Naive thymus-derived CD8-positive, alpha-beta T cell (primary cell): Measurements from ENCODE around the gene HLA-DQA1. TPM values are rescaled to one million over a fixed set of nuclear protein-coding genes. Genes with fewer than 3 reads are reported as not detected.
"Not testable (repeated sequence)": the region's sequence is repeated elsewhere in the genome, so short reads cannot be mapped to it uniquely, and the experiment has no call there.

Source experiments
- ATAC-seq, 2 donors: fragments of 150-1000 bp; cut with Tn5 transposase in 1 of 2; sonication (Bioruptor Pico), chemical (Tn5 transposase) in 1 of 2; 1 replicate in 1 of 2; 2 replicates in 1 of 2; pipeline ENCODE4 v1.10.0; 2021; ENCODE audit warnings: mild to moderate bottlenecking in 2 of 2, moderate library complexity in 2 of 2
- POLR2A ChIA-PET: fragments of 350-600 bp; sonication (Branson Sonifier 250); formaldehyde crosslinking; loops from one replicate; lab custom pipeline; 2021; ENCODE audit warnings: antibody characterized with exemption; lab: Charles Lee
- DNase-seq, 10 donors: peaks; one replicate each; pipeline versions ENCODE4 v3.0.0 to v3.0.0-alpha.2; 2020 to 2022
- H3K27ac Mint-ChIP-seq, 10 donors: one replicate each; pipeline ENCODE4 v1.8.0; 2020 to 2022; ENCODE audit warnings: mild to moderate bottlenecking in 10 of 10, mixed read lengths in 10 of 10, moderate library complexity in 4 of 10, inconsistent platforms in 1 of 10
- H3K27me3 Mint-ChIP-seq, 5 donors: one replicate each; pipeline ENCODE4 v1.8.0; 2021 to 2022; ENCODE audit warnings: mixed read lengths in 5 of 5
- H3K36me3 Mint-ChIP-seq, 3 donors: one replicate each; pipeline ENCODE4 v1.8.0; 2020 to 2022; ENCODE audit warnings: mixed read lengths in 3 of 3, mild to moderate bottlenecking in 2 of 3, inconsistent platforms in 1 of 3
- H3K4me1 Mint-ChIP-seq, 4 donors: one replicate each; pipeline ENCODE4 v1.8.0; 2021 to 2022; ENCODE audit warnings: mixed read lengths in 4 of 4
- H3K4me3 Mint-ChIP-seq, 10 donors: one replicate each; pipeline ENCODE4 v1.8.0; 2020 to 2022; ENCODE audit warnings: mild to moderate bottlenecking in 10 of 10, mixed read lengths in 10 of 10, moderate library complexity in 6 of 10, inconsistent platforms in 1 of 10
- H3K9me3 Mint-ChIP-seq, 9 donors: one replicate each; pipeline ENCODE4 v1.8.0; 2020 to 2022; ENCODE audit warnings: mixed read lengths in 9 of 9, mild to moderate bottlenecking in 3 of 9, inconsistent platforms in 1 of 9, moderate library complexity in 1 of 9
- polyA plus RNA-seq, 3 donors: library from polyadenylated mRNA; unstranded; fragments of 300-500 nt; fragmentation: Illumina TruSeq; gene quantifications; one replicate each; pipeline ENCODE4 v1.2.3, GENCODE V29; 2021
- total RNA-seq, 8 experiments: library from RNA in 2 of 8; stranded (reverse) in 2 of 8; gene quantifications; one replicate each; pipeline ENCODE4 v1.2.3 and lab custom pipeline; 2021 to 2026

The HLA-DQA1 gene
- total and polyA plus RNA-seq, 5 experiments from 2014 or later: 1.6 to 15.5 (median 12.4) TPM; not detected in 1

DNA sequence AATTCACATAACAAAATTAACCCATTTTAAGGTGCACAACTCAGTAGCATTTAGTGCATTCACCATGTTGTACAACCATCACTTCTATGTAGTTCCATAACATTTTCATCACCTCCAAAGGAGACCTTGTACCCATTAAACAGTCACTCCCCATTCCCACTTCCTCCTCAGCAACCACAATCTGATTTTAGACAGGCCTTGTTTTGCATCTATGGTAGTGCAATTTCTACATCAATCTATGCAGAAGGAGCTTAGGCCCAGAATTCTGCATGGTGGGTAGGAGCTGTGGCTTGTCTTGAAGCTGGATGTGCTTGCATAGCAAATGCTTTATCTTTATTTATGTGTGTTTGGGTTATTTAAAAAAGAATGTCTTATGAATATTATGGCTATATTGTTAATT lies 13.5 kb upstream of the HLA-DQA1 start:
- Mint-ChIP-seq H3K9me3 (peaks cover 0 to 4% (median 0%) of the 10 kb centered on the region in 9 donors), H3K4me1 (peaks cover 23 to 69% (median 34%) of the 10 kb centered on the region in 4 donors), H3K27me3 (no peaks in the 10 kb centered on the region), H3K27ac (peak overlapping the region in 9 of 10 donors; percentile 50 to 94 (median 82)), H3K4me3 (peak overlapping the region in 7 of 10 donors; percentile 7 to 68 (median 51)), H3K36me3 (no peaks in the 10 kb centered on the region)
- DNase-seq (peak in 2 of 10 donors; percentile 4 to 28), ATAC-seq (no peak)
- POLR2A ChIA-PET: interaction anchor here (0.8 to 1.7 kb wide), 2 partner anchors 13 to 37 kb away, joined by 3 to 9 read pairs; partner anchors contain the start of gene HLA-DQA1

DNA sequence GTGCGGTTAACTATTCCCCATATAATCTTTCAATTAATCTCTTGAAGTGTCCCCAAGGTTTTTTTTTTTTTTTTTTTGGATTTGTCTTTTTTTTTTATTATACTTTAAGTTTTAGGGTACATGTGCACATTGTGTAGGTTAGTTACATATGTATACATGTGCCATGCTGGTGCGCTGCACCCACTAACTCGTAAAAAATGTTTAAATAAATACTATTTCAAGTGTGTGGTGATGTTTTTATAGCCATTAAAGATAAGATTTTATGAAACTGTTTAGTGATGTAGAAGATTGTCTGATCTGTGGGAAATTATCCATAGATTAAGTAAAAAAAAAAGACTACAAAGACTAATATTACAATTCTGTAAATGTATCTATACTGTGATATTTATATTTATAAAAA lies 12.6 kb upstream of the HLA-DQA1 start:
- no peak for DNase-seq
- POLR2A ChIA-PET: no interaction called here
- Mint-ChIP-seq H3K9me3 (no peaks in the 10 kb centered on the region), H3K4me3 (peak overlapping the region in 2 of 10 donors; percentile 16 to 19), H3K27me3 (no peaks in the 10 kb centered on the region), H3K27ac (peak overlapping the region in 5 of 10 donors; percentile 25 to 89 (median 74)), H3K36me3 (no peaks in the 10 kb centered on the region), H3K4me1 (peaks cover 23 to 69% (median 34%) of the 10 kb centered on the region in 4 donors)
- ATAC-seq: no peak

DNA sequence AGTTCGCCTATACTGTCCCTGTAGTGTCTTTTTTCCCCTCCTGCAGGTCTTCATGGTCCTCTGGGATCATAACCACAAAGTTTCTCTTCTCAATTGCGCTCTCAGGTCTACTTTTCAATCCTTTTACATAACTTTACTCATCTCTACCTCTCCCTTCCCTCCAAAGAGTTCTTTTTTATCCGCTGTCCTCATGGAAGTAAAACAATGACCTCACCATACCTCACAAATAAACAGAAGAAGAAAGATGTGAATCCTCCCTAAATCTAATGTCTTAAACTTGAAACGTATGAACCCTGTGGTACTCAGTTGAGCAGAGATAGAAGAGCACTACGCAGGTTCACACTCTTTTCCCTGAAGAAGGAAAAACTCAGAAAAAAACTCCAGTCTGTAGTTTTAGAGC lies 12.1 kb upstream of the HLA-DQA1 start:
- Mint-ChIP-seq H3K9me3 (no peaks in the 10 kb centered on the region), H3K4me3 (peak overlapping the region in 4 of 10 donors; percentile 19 to 59 (median 28)), H3K27ac (peak overlapping the region in 8 of 10 donors; percentile 25 to 88 (median 66)), H3K27me3 (no peaks in the 10 kb centered on the region), H3K4me1 (peaks cover 23 to 69% (median 34%) of the 10 kb centered on the region in 4 donors), H3K36me3 (no peaks in the 10 kb centered on the region)
- DNase-seq (no peak), ATAC-seq (no peak)
- POLR2A ChIA-PET: no interaction called here

DNA sequence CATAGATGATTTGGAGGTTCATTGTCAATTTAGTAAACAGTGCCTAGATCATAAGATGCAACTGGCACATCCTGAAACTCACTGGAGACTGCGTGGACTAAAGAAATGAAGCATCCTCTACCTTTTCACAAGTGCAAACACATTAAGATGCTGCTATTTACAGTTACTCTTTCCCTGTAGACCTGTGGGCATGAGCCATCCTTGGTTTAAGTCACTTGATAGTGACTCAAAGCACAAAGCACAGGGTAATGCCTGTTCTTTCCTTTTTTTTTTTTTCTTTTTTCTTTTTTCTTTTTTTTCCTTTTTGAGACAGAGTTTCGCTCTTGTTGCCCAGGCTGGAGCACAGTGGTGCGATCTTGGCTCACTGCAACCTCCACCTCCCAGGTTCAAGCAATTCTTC lies 10.0 kb upstream of the HLA-DQA1 start:
- H3K27ac Mint-ChIP-seq: peak overlapping the region in 3 of 10 donors; percentile 29 to 65 (median 29)

DNA sequence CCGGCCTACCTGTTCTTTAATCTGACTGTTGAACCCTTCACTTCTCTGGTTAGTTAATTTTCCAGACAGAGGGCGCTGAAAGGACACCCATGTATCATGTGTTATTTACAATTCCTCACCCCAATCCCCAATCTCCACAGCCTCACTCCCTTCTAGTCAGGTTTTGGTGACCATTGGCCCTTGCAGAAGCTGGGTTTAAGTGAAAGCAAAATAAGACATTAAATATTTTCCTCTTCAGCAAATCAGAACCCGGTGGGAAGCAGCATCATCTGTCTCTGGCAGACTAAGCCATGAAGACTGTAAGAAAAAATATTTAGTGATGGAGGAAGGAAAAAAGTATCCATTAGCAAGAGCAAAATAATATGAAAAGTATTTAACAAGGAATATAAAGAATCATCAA lies 9.4 kb upstream of the HLA-DQA1 start:
- Mint-ChIP-seq H3K4me1 (peaks cover 16 to 58% (median 22%) of the 10 kb centered on the region in 4 donors), H3K4me3 (peak overlapping the region in 3 of 10 donors; percentile 32 to 67 (median 66)), H3K27ac (peak overlapping the region in 5 of 10 donors; percentile 13 to 74 (median 42)), H3K27me3 (no peaks in the 10 kb centered on the region), H3K36me3 (no peaks in the 10 kb centered on the region), H3K9me3 (no peaks in the 10 kb centered on the region)
- ATAC-seq (no peak), DNase-seq (peak in 5 of 10 donors; percentile 11 to 58 (median 22))
- POLR2A ChIA-PET: no interaction called here

More for the DNA sequence above, 10.0 kb upstream of the HLA-DQA1 start:
- Mint-ChIP-seq H3K4me1 (peaks cover 21 to 58% (median 28%) of the 10 kb centered on the region in 4 donors), H3K4me3 (no peak overlapping the region), H3K27me3 (no peaks in the 10 kb centered on the region), H3K36me3 (no peaks in the 10 kb centered on the region), H3K9me3 (no peaks in the 10 kb centered on the region)
- POLR2A ChIA-PET: no interaction called here
- ATAC-seq: no peak
- no peak for DNase-seq

DNA sequence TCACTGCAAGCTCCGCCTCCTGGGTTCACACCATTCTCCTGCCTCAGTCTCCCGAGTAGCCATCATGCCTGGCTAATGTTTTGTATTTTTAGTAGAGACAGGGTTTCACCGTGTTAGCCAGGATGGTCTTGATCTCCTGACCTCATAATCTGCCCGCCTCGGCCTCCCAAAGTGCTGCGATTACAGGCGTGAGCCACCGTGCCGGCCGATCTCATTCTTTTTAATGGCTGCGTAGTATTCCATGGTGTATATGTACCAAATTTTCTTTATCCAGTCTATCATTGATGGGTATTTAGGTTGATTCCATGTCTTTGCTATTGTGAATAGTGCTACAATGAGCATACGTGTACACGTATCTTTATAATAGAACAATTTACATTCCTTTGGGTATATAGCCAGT lies 7.4 kb upstream of the HLA-DQA1 start:
- POLR2A ChIA-PET, H3K4me3 Mint-ChIP-seq, DNase-seq, ATAC-seq, H3K27ac Mint-ChIP-seq, H3K27me3 Mint-ChIP-seq, H3K9me3 Mint-ChIP-seq, H3K36me3 Mint-ChIP-seq: not testable (repeated sequence)
- H3K4me1 Mint-ChIP-seq: peaks cover 6 to 52% (median 11%) of the 10 kb centered on the region in 4 donors

DNA sequence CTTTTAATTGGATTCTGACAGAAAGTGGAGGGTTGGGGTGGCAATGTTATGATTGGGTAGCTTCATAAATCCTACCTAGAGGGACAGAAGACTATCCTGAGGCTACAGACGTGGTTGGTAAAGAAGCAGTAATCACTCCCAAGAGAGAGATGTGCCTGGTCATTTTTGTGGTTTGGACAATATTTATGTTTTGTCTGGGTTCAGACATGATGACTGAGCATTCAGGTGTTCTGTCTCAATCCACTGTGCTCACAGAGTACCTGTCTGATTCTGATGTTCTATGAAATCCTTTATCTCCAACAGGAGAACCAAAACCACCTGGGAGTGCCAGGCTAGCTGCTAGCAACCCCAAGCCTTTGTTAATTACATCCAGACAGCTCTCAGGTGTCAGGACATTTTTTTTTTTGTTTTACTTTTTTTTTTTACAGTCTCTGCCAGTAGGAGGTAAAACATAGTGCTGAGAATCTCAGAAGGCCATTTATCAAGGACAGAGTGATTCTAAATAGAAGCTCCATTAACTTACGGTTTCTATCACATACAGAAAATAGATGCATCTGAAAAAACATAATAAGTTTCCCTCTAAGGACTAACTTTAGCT lies 1.6 kb upstream of the HLA-DQA1 start:
- POLR2A ChIA-PET: interaction anchor here (2.8 kb wide), 1 partner anchor 12 kb away, joined by 9 read pairs; no protein-coding TSS in a partner anchor
- Mint-ChIP-seq H3K27ac (peak overlapping the region in 1 of 10 donors; percentile 45), H3K4me3 (no peak overlapping the region), H3K27me3 (peaks cover 0 to 17% (median 2%) of the 10 kb centered on the region in 5 donors), H3K36me3 (peaks cover 0 to 2% (median 0%) of the 10 kb centered on the region in 3 donors), H3K4me1 (peaks cover 0 to 56% (median 8%) of the 10 kb centered on the region in 4 donors), H3K9me3 (no peaks in the 10 kb centered on the region)
- ATAC-seq (no peak), DNase-seq (no peak)

DNA sequence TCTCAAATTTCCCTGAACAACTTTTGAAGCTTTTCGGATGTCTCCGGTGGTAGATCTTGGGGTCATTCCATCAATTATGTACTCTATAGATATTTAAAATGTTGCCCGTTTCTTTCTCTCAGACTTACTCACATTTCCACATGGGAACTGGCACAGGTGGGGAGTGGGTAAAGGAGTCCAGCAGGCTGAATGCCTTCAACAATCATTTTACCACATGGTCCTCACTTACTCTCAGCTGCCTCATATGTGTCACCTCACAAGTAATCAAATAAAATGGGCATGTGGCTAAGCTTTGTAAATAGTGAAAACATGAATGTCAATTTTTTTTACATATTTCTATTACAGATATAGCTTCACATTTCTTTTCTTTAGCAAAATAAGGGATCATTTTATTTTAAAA lies 677 bp downstream of the HLA-DQA1 start:
- no peak for DNase-seq
- H3K9me3 Mint-ChIP-seq: no peaks in the 10 kb centered on the region
- H3K4me3 Mint-ChIP-seq: peak overlapping the region in 2 of 10 donors; percentile 40 to 90
- no peak for ATAC-seq
- peaks cover 0 to 69% (median 20%) of the 10 kb centered on the region in 4 donors for H3K4me1 Mint-ChIP-seq
- POLR2A ChIA-PET: interaction anchor here (2.8 kb wide), 1 partner anchor 15 kb away, joined by 9 read pairs; no protein-coding TSS in a partner anchor
- peaks cover 0 to 17% (median 2%) of the 10 kb centered on the region in 5 donors for H3K27me3 Mint-ChIP-seq
- peaks cover 0 to 2% (median 0%) of the 10 kb centered on the region in 3 donors for H3K36me3 Mint-ChIP-seq
- H3K27ac Mint-ChIP-seq: peak overlapping the region in 2 of 10 donors; percentile 60 to 75

DNA sequence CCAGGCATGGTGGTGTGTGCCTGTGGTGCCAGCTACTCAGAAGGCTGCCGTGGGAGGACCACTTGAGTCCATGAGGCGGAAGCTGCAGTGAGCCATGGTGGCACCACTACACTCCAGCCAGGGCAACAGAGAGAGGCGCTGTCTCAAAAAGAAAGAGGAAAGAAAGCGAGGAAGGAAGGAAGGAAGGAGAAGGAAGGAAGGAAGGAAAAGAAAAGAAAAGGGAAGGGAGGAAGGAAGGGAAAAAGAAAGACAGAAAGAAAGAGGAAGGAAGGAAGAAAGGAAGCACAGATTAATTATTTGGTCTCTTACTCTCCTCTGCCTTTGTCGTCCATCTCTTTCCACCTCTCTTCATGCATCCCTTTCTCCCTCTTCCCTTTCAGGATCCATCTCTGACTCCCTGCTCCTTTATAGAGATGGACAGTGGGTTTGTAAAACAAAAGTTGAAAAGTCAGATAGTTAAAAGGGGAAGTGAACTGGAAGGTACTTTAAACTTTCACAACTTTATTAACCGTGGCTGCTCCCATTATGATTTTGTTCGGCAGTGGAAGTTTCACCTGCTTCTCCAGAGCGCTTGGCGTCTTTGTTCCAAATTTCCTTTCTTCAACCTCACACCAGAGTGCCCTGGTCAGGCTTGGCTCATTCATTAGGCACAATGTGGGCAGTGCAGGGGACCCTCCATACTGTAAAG lies 1.5 kb downstream of the HLA-DQA1 start:
- H3K36me3 Mint-ChIP-seq: peaks cover 0 to 2% (median 0%) of the 10 kb centered on the region in 3 donors
- H3K9me3 Mint-ChIP-seq: no peaks in the 10 kb centered on the region
- peak overlapping the region in 3 of 10 donors; percentile 66 to 90 (median 77) for H3K4me3 Mint-ChIP-seq
- peaks cover 0 to 17% (median 5%) of the 10 kb centered on the region in 5 donors for H3K27me3 Mint-ChIP-seq
- peak overlapping the region in 4 of 10 donors; percentile 56 to 78 (median 66) for H3K27ac Mint-ChIP-seq
- H3K4me1 Mint-ChIP-seq: peaks cover 0 to 74% (median 20%) of the 10 kb centered on the region in 4 donors
- ATAC-seq (no peak), DNase-seq (no peak)
- POLR2A ChIA-PET: interaction anchor here (2.8 kb wide), 1 partner anchor 15 kb away, joined by 9 read pairs; no protein-coding TSS in a partner anchor

DNA sequence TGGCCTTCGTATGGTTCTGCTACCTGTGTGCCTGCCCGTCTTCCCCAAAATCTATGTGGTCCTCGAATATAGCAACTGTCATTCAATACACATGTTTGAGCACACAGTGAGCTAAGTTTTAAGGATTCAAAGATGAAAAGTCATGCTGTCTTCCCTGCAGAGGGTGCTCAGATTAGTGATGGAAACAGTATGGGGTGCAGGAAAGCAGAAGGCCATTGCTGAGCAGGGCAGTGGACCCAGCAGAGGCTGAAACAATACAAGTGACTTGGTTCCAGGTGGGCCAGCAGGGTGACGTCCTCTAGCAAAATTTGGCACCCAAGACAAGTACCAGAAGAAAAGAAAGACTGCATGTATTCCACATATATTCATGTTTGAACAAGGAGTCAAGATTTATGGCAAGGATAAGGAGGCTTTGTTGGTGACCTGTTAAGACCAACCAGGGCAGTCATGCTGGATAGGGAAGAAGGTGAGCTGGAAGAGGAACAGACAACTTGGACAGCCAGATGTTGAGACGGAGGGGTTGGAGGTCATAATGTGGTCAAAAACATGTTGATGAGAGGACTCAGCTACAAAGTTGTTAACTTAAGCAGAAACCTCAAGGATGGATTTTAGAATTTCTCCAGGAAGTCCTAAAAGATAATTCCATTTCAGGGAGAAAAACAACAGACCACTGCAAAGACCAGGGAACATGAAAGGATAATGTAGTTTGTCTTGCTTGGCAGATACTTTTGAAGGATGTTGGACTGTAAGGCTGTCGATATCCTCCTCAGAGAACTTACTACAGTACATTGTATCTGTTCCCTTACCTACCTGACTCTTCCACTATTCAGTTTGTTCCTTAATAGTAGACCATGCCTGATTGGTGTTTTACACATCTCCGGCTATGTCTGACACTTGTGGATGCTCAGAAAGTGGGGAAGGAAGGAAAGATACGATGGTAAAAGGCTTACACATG lies 2.5 kb downstream of the HLA-DQA1 start:
- Mint-ChIP-seq H3K9me3 (peaks cover 0 to 2% (median 0%) of the 10 kb centered on the region in 9 donors), H3K4me3 (peak overlapping the region in 3 of 10 donors; percentile 1 to 90 (median 15)), H3K36me3 (no peaks in the 10 kb centered on the region), H3K4me1 (peaks cover 0 to 64% (median 17%) of the 10 kb centered on the region in 4 donors), H3K27me3 (peaks cover 0 to 17% (median 5%) of the 10 kb centered on the region in 5 donors), H3K27ac (peak overlapping the region in 1 of 10 donors; percentile 12)
- POLR2A ChIA-PET: no interaction called here
- DNase-seq: no peak
- ATAC-seq: no peak

DNA sequence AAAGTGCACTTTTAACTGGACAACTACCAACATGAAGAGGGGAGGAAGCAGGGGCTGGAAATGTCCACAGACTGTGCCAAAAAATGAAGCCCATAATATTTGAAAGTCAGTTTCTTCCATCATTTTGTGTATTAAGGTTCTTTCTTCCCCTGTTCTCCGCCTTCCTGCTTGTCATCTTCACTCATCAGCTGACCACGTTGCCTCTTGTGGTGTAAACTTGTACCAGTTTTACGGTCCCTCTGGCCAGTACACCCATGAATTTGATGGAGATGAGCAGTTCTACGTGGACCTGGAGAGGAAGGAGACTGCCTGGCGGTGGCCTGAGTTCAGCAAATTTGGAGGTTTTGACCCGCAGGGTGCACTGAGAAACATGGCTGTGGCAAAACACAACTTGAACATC lies 3.9 kb downstream of the HLA-DQA1 start:
- no peak for DNase-seq
- peaks cover 0 to 12% (median 4%) of the 10 kb centered on the region in 5 donors for H3K27me3 Mint-ChIP-seq
- H3K27ac Mint-ChIP-seq: peak overlapping the region in 2 of 10 donors; percentile 12 to 55
- H3K36me3 Mint-ChIP-seq: no peaks in the 10 kb centered on the region
- no peak for ATAC-seq
- POLR2A ChIA-PET: no interaction called here
- peaks cover 0 to 3% (median 0%) of the 10 kb centered on the region in 9 donors for H3K9me3 Mint-ChIP-seq
- H3K4me1 Mint-ChIP-seq: peaks cover 0 to 58% (median 13%) of the 10 kb centered on the region in 4 donors
- peak overlapping the region in 1 of 10 donors; percentile 62 for H3K4me3 Mint-ChIP-seq
